A673 (cell line): ENCODE measurements around the gene PDCD4.

ENCODE experiments used
- EZH2 ChIP-seq: fragments of 200-600 bp; sonication (generic); IDR thresholded peaks from 2 replicates; pipeline ENCODE4 v1.6.1; 2017; ENCODE audit warnings: borderline replicate concordance, low read depth, mild to moderate bottlenecking, mixed read lengths, antibody characterized with exemption, low read length; ENCODE audit not compliant: poor library complexity, severe bottlenecking
- TF ChIP-seq, protein P1 (sequence below): fragments of 300-800, 200-600 bp; sonication (generic); conservative IDR thresholded peaks from 2 replicates; pipeline ENCODE4 v1.5.1; 2017; ENCODE audit warnings: low read depth, mild to moderate bottlenecking, antibody characterized with exemption, low read length, moderate library complexity, mixed read lengths

GRCh38 chr10:110864662-110865140, 7.0 kb upstream of the PDCD4 start:
- TF ChIP-seq, protein P1, sequence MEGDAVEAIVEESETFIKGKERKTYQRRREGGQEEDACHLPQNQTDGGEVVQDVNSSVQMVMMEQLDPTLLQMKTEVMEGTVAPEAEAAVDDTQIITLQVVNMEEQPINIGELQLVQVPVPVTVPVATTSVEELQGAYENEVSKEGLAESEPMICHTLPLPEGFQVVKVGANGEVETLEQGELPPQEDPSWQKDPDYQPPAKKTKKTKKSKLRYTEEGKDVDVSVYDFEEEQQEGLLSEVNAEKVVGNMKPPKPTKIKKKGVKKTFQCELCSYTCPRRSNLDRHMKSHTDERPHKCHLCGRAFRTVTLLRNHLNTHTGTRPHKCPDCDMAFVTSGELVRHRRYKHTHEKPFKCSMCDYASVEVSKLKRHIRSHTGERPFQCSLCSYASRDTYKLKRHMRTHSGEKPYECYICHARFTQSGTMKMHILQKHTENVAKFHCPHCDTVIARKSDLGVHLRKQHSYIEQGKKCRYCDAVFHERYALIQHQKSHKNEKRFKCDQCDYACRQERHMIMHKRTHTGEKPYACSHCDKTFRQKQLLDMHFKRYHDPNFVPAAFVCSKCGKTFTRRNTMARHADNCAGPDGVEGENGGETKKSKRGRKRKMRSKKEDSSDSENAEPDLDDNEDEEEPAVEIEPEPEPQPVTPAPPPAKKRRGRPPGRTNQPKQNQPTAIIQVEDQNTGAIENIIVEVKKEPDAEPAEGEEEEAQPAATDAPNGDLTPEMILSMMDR = no peak
- no peak for TF ChIP-seq EZH2
